GM23248 (cell line): ENCODE results near the gene RAB6A. TPM values are rescaled to one million over a fixed set of nuclear protein-coding genes. Genes with fewer than 3 reads are reported as not detected.
A peak's percentile ranks its signal among the peaks of the same experiment; 100 is the strongest.

Source experiments
- DNase-seq: peaks from one replicate; pipeline ENCODE4 v3.0.0-alpha.2; 2015
- H2AFZ ChIP-seq: fragments of 200-600 bp; sonication (generic); 2 replicates; pipeline ENCODE4 v1.6.1; 2016; ENCODE audit warnings: antibody characterized with exemption
- H3F3A ChIP-seq: fragments of 200-600 bp; sonication (generic); 2 replicates; pipeline ENCODE4 v1.6.1; 2016; ENCODE audit warnings: mild to moderate bottlenecking, antibody characterized with exemption, mixed run types; ENCODE audit not compliant: insufficient read depth
- H3K27ac ChIP-seq: fragments of 200-600 bp; sonication (generic); 2 replicates; pipeline ENCODE4 v1.5.1; 2016; ENCODE audit warnings: mild to moderate bottlenecking
- H3K27me3 ChIP-seq: fragments of 200-600 bp; sonication (generic); replicated peaks from 2 replicates; pipeline ENCODE4 v1.6.1; 2016; ENCODE audit warnings: mild to moderate bottlenecking; ENCODE audit not compliant: insufficient read depth
- H3K36me3 ChIP-seq: fragments of 200-600 bp; sonication (generic); 2 replicates; pipeline ENCODE4 v1.6.1; 2016; ENCODE audit warnings: low read depth, mild to moderate bottlenecking
- H3K4me1 ChIP-seq: fragments of 200-600 bp; sonication (generic); 2 replicates; pipeline ENCODE4 v1.6.1; 2016; ENCODE audit warnings: mild to moderate bottlenecking; ENCODE audit not compliant: insufficient read depth
- H3K4me2 ChIP-seq: fragments of 200-600 bp; sonication (generic); one replicate; pipeline ENCODE4 v1.6.1; 2016; ENCODE audit warnings: mild to moderate bottlenecking; ENCODE audit not compliant: unreplicated experiment
- H3K4me3 ChIP-seq: fragments of 200-600 bp; sonication (generic); 2 replicates; pipeline ENCODE4 v1.5.1; 2016; ENCODE audit warnings: mild to moderate bottlenecking
- H3K79me2 ChIP-seq: fragments of 200-600 bp; sonication (generic); 2 replicates; pipeline ENCODE4 v1.6.1; 2016; ENCODE audit warnings: mild to moderate bottlenecking; ENCODE audit not compliant: insufficient read depth
- H3K9ac ChIP-seq: fragments of 200-600 bp; sonication (generic); 2 replicates; pipeline ENCODE4 v1.6.1; 2016; ENCODE audit warnings: mild to moderate bottlenecking
- H3K9me2 ChIP-seq: fragments of 200-600 bp; sonication (generic); 2 replicates; pipeline ENCODE4 v1.6.1; 2016; ENCODE audit warnings: mixed run types, mild to moderate bottlenecking, moderate library complexity; ENCODE audit not compliant: insufficient read depth
- H3K9me3 ChIP-seq: fragments of 200-600 bp; sonication (generic); one replicate; pipeline ENCODE4 v1.6.1; 2017; ENCODE audit warnings: low read depth
- H4K20me1 ChIP-seq: fragments of 200-600 bp; sonication (generic); 2 replicates; pipeline ENCODE4 v1.6.0; 2016; ENCODE audit not compliant: insufficient read depth
- EZH2 ChIP-seq: fragments of 200-600 bp; sonication (generic); IDR thresholded peaks from 2 replicates; pipeline ENCODE4 v1.6.1; 2018; ENCODE audit warnings: antibody characterized with exemption, mild to moderate bottlenecking; ENCODE audit not compliant: insufficient read depth, poor library complexity, severe bottlenecking
- EZH2phosphoT487 ChIP-seq: fragments of 200-600 bp; sonication (generic); IDR thresholded peaks from 2 replicates; pipeline ENCODE4 v1.6.1; 2018; ENCODE audit warnings: antibody characterized with exemption, moderate library complexity, mild to moderate bottlenecking, low read depth; ENCODE audit not compliant: insufficient read depth
- WGBS, 2 experiments: methylation state at CpG; one replicate each; pipeline ENCODE4 v1.1.6; 2015 to 2017; ENCODE audit warnings: low lambda C conversion rate in 2 of 2, low coverage in 1 of 2; ENCODE audit errors: missing lambda C conversion rate in 2 of 2; 5-methylcytosine and 5-hydroxymethylcytosine counted together
- in situ Hi-C: fragments of 300-500 bp; cut with MboI; formaldehyde crosslinking; loops from 2 replicates; pipeline ENCODE4 v1.15.0; 2020
- polyA plus RNA-seq: library from polyadenylated mRNA; unstranded; fragments of >200 nt; fragmentation: Nextera tagmentation; extraction: Ambion mirVana; gene quantifications from 2 replicates; pipeline ENCODE4 v1.2.1, GENCODE V29; 2016
- total RNA-seq: library from RNA; depleted of rRNA; stranded (reverse); fragments of >200 nt; shearing (Covaris generic); gene quantifications from 2 replicates; pipeline ENCODE4 v1.2.3, GENCODE V29; 2014

RAB6A gene
- total and polyA plus RNA-seq, 2 experiments from 2014 or later, result 145 to 147 TPM

GRCh38 chr11:73784734-73785133 lies 23.9 kb upstream of the RAB6A start:
- Histone ChIP-seq H3F3A (peaks cover 17% of the 10 kb centered on the region; the same call in 1 of the 2 replicates), H3K9me2 (no peaks in the 10 kb centered on the region), H3K27me3 (no peaks in the 10 kb centered on the region), H2AFZ (no peak overlapping the region), H3K4me3 (no peak overlapping the region), H3K4me2 (no peak overlapping the region), H4K20me1 (no peaks in the 10 kb centered on the region), H3K79me2 (peaks cover 12% of the 10 kb centered on the region), H3K27ac (no peak overlapping the region), H3K9ac (no peak overlapping the region), H3K4me1 (peaks cover 16% of the 10 kb centered on the region), H3K9me3 (no peaks in the 10 kb centered on the region), H3K36me3 (no peaks in the 10 kb centered on the region)
- no peak for TF ChIP-seq EZH2
- no peak for TF ChIP-seq EZH2phosphoT487
- 88 to 98% methylated on average over 1 of the region's 1 CpG for WGBS, 2 experiments
- in situ Hi-C loops, result no loop called here
- DNase-seq, result no peak

- TF ChIP-seq EZH2 (no peak), EZH2phosphoT487 (no peak)
- H4K20me1 ChIP-seq, result no peaks in the 10 kb centered on the region
- in situ Hi-C loops, result no loop called here
- peaks cover 14% of the 10 kb centered on the region for H3K4me1 ChIP-seq
- H3K9ac ChIP-seq, result no peak overlapping the region
- WGBS, 2 experiments, result 92% methylated on average over 6 of the region's 6 CpGs
- peak; percentile 12 for DNase-seq
- H3K79me2 ChIP-seq, result peaks cover 6% of the 10 kb centered on the region
- H3F3A ChIP-seq, result peaks cover 14% of the 10 kb centered on the region; the same call in 1 of the 2 replicates
- H3K9me2 ChIP-seq, result no peaks in the 10 kb centered on the region
- H3K4me2 ChIP-seq, result no peak overlapping the region
- no peak overlapping the region for H2AFZ ChIP-seq
- H3K27ac ChIP-seq, result no peak overlapping the region
- no peaks in the 10 kb centered on the region for H3K9me3 ChIP-seq
- H3K36me3 ChIP-seq, result no peaks in the 10 kb centered on the region
- H3K4me3 ChIP-seq, result no peak overlapping the region
- H3K27me3 ChIP-seq, result no peaks in the 10 kb centered on the region
These were observed 23.3 kb upstream of the RAB6A start for GRCh38 chr11:73784080-73784634.

GRCh38 chr11:73783483-73784020 lies 22.7 kb upstream of the RAB6A start:
- H3K27ac ChIP-seq, result no peak overlapping the region
- in situ Hi-C loops, result no loop called here

GRCh38 chr11:73781303-73781702 lies 20.4 kb upstream of the RAB6A start:
- Histone ChIP-seq H3K36me3 (no peaks in the 10 kb centered on the region), H3F3A (peaks cover 12% of the 10 kb centered on the region), H3K27me3 (no peaks in the 10 kb centered on the region), H2AFZ (no peak overlapping the region), H3K79me2 (no peaks in the 10 kb centered on the region), H3K4me2 (no peak overlapping the region), H3K4me3 (no peak overlapping the region), H3K27ac (no peak overlapping the region), H3K9ac (no peak overlapping the region), H3K9me2 (no peaks in the 10 kb centered on the region), H4K20me1 (no peaks in the 10 kb centered on the region), H3K9me3 (no peaks in the 10 kb centered on the region), H3K4me1 (peaks cover 4% of the 10 kb centered on the region; the same call in 1 of the 2 replicates)
- in situ Hi-C loops, result no loop called here
- no peak for TF ChIP-seq EZH2phosphoT487
- no peak for TF ChIP-seq EZH2
- WGBS, 2 experiments, result 88 to 90% methylated on average over 6 of the region's 6 CpGs
- DNase-seq, result no peak

More at GRCh38 chr11:73783483-73784020, 22.7 kb upstream of the RAB6A start:
- Histone ChIP-seq H3K9me2 (no peaks in the 10 kb centered on the region), H2AFZ (no peak overlapping the region), H3K79me2 (0 out of 2 replicates have a peak, but pooled peaks cover under 1% of the 10 kb centered on the region), H3K9me3 (no peaks in the 10 kb centered on the region), H3K4me3 (no peak overlapping the region), H3F3A (peaks cover 12% of the 10 kb centered on the region), H3K9ac (no peak overlapping the region), H3K4me2 (no peak overlapping the region), H3K36me3 (no peaks in the 10 kb centered on the region), H3K27me3 (no peaks in the 10 kb centered on the region), H3K4me1 (peaks cover 10% of the 10 kb centered on the region), H4K20me1 (no peaks in the 10 kb centered on the region)
- no peak for DNase-seq
- 83 to 85% methylated on average over 5 of the region's 5 CpGs for WGBS, 2 experiments
- no peak for TF ChIP-seq EZH2phosphoT487
- no peak for TF ChIP-seq EZH2
